D721Med (cell line): Measurements from ENCODE around the gene CYBB.

Experiments
- DNase-seq: peaks from one replicate; pipeline ENCODE4 v3.0.0; 2011; ENCODE audit warnings: low spot score; ENCODE audit not compliant: insufficient read length
- FAIRE-seq: peaks from 2 replicates; lab custom pipeline; 2011; peaks lifted over from hg19 to GRCh38; lab: Jason Lieb, UNC
- TF ChIP-seq, protein P1 (sequence below): IDR thresholded peaks from 2 replicates; pipeline ENCODE4 v1.5.1; 2012; ENCODE audit warnings: mild to moderate bottlenecking, control low read depth; ENCODE audit not compliant: insufficient read depth; ENCODE audit errors: missing control alignments

Gene CYBB

DNA sequence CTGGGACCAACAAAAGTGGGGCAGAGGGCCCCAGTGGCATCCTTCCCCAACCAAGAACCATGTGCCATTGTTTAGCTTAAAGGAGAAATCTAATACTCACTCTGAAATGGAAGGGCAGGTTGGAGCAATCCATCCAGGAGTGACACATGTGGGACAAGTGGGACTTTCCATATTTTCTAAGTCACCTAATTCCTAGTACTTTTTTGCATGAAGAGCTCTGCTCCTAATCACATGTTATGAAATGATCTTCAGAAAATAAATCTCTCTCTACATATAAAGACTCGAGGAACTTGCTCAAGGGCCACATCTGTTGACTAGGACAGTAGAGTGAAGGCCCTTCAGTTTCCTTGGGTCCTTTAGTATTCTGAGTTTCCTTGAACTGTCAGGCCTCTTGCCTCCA is 2.5 kb downstream of the CYBB start:
- DNase-seq (no peak), FAIRE-seq (no peak)
- TF ChIP-seq, protein P1, sequence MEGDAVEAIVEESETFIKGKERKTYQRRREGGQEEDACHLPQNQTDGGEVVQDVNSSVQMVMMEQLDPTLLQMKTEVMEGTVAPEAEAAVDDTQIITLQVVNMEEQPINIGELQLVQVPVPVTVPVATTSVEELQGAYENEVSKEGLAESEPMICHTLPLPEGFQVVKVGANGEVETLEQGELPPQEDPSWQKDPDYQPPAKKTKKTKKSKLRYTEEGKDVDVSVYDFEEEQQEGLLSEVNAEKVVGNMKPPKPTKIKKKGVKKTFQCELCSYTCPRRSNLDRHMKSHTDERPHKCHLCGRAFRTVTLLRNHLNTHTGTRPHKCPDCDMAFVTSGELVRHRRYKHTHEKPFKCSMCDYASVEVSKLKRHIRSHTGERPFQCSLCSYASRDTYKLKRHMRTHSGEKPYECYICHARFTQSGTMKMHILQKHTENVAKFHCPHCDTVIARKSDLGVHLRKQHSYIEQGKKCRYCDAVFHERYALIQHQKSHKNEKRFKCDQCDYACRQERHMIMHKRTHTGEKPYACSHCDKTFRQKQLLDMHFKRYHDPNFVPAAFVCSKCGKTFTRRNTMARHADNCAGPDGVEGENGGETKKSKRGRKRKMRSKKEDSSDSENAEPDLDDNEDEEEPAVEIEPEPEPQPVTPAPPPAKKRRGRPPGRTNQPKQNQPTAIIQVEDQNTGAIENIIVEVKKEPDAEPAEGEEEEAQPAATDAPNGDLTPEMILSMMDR = no peak

DNA sequence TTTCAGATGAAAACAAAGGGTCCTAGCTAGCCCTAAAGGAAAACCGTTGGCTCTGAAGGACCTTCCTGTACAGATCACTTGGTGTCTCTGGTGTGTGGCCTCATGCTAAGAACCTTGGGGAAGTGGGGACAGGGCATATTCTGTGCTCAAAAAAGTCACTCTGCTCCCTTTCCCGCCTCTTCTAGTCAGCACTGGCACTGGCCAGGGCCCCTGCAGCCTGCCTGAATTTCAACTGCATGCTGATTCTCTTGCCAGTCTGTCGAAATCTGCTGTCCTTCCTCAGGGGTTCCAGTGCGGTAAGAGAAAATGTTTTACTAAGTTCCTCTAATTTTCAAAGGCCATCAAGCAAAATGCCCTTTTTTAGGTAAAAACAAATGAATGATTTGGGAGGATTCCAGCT is 3.4 kb downstream of the CYBB start:
- TF ChIP-seq, protein P1 = no peak
- no peak for FAIRE-seq

DNA sequence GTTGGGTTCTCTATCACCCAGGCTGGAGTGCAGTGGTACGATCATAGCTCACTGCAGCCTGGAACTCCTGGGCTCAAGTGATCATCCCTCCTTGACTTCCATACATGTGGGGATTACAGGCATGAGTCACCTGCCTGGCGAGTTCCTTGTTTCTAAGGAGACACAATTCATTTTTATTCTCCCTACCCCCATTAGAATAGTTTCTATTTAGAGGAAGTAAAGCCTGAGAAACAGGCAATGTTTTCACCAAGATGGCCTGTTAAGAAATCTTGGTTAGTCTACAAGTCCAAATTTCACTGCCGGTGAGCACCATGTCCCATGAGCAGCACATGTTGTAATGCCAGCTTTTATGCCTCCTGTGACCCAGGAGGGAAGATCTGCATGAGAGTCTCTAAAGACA is 5.7 kb downstream of the CYBB start:
- no peak for FAIRE-seq
- DNase-seq = no peak
- TF ChIP-seq, protein P1 = no peak

More for the DNA sequence above, 3.4 kb downstream of the CYBB start:
- no peak for DNase-seq

DNA sequence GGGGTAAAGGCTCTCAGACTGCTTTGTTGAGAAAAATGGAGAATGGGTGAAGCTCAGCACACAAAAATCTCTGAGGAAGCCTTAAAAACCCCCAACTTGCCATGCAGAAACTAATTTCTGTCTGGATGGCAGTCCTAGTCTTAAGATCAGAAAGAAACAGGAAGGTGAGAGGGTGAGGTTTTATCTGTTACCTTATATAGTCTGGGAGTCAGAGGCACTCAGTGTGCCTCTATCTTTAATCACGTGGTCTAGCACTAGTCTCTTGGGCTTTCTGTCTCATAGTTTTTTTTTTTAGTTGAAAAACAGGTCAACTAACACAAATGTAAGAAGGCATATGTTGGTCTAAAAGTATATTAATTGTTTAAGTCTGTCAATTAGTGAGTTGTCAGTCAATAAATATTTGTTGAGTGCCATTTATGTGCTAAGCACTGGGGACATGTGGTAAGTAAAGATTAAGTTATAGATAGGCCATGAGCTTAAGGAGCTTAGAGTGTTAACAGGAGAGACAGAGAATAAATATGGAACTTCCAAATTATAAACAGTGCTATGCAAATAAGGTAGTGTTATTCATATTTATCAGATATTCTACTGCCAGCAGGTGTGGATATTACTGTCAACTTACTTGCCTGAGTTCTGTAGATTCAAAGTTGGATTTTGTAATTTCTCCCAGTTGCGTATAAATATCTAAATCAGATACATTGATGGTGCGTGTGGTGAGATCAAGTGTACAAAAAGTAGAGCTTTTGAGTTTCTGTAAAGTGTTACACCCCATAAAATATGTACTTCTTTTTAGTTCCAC is 7.0 kb downstream of the CYBB start:
- TF ChIP-seq, protein P1 = no peak
- FAIRE-seq (peak; percentile 16), DNase-seq (no peak)

DNA sequence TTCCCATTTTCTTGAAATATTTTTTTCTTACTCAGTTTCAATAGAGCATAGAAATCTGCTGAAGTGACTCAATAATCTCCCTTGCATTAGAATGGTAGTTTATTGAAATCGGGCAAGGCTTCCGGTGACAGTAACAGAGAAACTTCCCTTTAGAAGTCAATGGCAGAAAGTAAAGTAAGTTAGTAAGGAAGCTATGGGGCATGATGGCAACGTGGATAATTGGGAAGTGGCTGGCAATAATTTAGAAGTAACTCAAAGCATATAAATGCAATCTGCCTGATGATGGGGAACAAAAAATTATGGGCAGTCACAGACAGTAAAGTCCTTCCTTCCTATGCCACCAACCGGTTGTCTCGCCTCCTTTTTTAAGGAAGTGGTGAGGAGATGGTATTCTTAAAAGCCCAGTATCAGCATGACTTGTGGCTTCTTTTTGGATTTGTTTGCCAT is 7.6 kb downstream of the CYBB start:
- TF ChIP-seq, protein P1 = no peak
- DNase-seq (no peak), FAIRE-seq (no peak)

DNA sequence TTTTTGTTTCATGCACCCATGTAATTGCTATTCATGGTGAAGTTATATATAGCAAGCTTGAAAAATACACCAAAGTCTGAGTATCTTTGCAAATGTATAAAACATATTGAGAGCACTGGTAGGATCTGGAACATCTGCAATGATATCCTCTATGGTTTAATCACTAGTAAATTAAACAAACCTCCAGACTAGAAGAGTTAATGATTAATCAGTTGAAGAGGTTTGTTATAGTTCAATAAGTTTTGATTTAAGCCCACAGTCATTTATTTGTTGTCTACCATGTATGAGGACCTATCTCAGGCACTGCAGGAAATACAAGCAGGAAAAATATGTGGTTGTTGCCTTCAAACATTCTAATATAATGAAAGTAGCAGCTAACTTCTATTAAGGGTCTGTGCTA is 16.5 kb downstream of the CYBB start:
- no peak for FAIRE-seq
- TF ChIP-seq, protein P1 = no peak
- no peak for DNase-seq

DNA sequence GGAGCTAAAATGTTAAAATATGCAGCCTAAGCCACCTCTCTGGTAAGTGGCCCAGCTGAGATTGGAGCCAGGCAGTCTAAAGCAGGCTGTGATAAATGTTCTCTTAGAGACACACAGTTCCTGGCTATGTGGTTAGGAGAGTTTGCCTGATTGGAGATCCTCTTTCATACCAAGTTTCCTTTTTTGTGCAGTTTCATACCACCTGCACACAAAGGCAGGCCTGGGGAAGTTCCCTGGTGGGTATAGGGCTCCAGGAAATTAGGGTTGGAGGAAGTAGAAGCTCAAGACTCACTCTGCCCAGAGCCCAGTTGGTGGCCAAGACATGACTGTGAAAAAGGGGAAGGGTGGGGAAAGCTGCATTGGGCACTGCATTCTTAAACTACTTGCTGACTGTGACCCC is 16.9 kb downstream of the CYBB start:
- DNase-seq = no peak
- FAIRE-seq = no peak
- TF ChIP-seq, protein P1 = no peak
